Mononuclear cell (primary cell): ENCODE results near the gene ACTG1. TPM values are rescaled to one million over a fixed set of nuclear protein-coding genes. Genes with fewer than 3 reads are reported as not detected.

ENCODE experiments used
- H3K27me3 ChIP-seq: 2 replicates; pipeline ENCODE4 v1.6.0; 2011; ENCODE audit warnings: low read length, control low read depth; ENCODE audit not compliant: insufficient read depth
- H3K4me1 ChIP-seq: 2 replicates; pipeline ENCODE4 v1.5.1; 2011; ENCODE audit warnings: mild to moderate bottlenecking, low read length, control low read depth; ENCODE audit not compliant: insufficient read depth
- H3K4me3 ChIP-seq: 2 replicates; pipeline ENCODE4 v1.5.1; 2011; ENCODE audit warnings: mild to moderate bottlenecking, low read length, moderate library complexity
- H3K9me3 ChIP-seq: 2 replicates; pipeline ENCODE4 v1.5.1; 2011; ENCODE audit warnings: low read depth, mild to moderate bottlenecking, control low read depth, low read length
- total RNA-seq: library from RNA; depleted of rRNA; stranded (reverse); fragments of >200 nt; gene quantifications from one replicate; pipeline ENCODE4 v1.2.3, GENCODE V29; 2012

The ACTG1 gene
- 2,327 TPM for total RNA-seq

DNA sequence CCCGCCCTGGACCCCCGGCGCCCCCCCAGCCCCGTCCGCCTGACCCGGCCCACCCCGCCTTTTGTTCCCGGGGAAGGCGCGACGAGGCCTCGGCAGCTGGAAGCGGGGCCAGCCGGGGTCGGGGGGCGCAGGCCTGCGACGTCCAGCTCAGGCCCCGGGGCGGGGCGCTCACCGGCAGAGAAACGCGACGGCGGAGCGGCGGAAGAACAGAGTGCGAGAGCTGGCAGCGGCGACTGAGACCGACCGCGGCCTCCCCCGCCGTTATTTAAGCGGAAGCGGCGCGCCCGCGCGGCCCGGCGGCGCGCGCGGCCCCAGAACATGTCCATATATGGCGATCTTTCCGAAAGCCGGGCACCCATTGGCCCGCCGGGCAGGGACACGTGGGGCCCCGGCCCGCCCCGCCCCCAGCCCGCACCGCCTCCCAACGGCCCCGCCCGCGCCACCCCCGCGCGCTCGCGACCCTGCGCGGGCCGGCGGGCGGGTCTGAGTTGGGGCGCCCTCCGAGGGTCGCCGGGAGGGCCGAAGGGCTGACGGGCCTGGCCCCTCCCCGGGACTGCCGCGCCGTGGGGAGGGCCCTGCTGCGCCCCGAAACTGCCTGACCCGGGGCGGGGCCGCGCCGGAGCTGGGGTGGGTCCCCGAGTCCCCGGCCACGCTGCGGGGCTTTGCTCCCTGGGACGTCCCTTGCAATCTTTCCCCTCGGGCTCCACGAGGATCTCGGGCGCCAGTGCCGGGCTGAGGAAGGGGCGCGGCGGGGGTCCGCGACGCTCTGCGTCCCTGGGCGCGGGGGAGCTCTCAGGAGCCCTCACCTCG, at the start of gene ACTG1:
ACTG1 (minus strand) TSS at position 238 of the 810 bp plus-strand sequence. CDS start 445 bp downstream, outside the sequence.
- Histone ChIP-seq H3K9me3 (no peaks in the 10 kb centered on the region), H3K4me1 (peaks cover 70% of the 10 kb centered on the region), H3K4me3 (peak within 1 kb of the TSS; percentile 77), H3K27me3 (no peaks in the 10 kb centered on the region)

DNA sequence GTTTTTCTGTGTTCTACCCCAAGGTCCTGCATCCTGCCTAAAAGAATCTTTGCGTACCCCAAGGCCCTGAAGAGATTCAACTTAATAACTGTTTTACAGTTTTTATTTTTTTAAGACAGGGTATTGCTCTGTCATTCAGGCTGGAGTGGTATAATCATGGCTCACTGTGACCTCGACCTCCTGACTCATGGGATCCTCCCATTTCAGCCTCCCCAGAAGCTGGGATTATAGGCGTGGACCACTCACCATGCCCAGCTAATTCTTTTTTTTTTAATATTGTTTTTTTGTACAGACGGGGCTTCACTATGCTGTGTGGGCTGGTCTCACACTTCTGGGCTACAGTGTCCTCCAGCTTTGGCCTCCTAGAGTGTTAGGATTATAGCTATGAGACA, 48.9 kb upstream of the ACTG1 start:
- no peaks in the 10 kb centered on the region for H3K9me3 ChIP-seq
- H3K27me3 ChIP-seq = no peaks in the 10 kb centered on the region
- H3K4me1 ChIP-seq = peaks cover 76% of the 10 kb centered on the region
- H3K4me3 ChIP-seq = no peak overlapping the region

DNA sequence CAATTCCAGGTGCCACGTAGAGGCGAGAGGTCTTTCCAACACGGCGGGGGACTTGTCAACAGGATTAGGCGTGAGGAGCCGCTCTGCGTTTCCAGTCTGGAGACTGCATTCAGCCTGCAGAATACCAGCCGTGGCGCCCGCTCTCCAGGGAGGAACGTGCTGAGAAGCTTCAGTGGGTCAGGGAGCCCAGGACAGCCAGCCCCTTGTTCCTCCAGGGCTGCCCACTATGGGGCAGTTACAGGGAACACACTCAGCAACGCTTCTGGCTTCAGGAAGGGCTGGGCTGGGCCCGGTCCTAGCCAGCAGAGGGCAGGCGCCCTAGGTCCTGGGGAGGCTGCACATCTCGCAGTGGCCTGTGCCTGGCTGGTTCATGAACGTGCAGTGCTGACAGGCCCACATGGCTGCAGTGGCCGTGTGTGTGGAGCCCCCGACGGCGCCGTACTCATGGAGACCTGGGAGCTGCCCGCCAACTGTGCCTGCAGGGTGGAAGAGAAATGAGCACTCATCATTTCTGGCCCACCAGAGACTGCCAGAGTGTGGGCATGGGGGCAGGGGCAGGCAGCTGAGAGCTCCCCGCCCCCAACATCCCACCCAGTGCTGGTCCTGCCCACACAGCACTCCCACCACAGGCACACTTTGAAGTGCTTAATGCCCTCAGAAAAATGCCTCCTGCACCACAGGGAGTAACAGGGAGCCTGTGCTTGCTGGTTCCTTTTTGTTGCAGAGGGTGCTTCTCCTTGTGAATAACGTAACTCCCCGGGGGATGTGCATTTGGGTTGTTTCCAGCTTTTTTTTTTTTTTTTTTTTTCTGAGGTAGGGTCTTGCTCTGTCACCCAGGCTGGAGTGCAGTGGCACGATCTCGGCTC, 46.6 kb upstream of the ACTG1 start:
- Histone ChIP-seq H3K4me3 (no peak overlapping the region), H3K4me1 (peaks cover 59% of the 10 kb centered on the region), H3K27me3 (no peaks in the 10 kb centered on the region)

GRCh38 chr17:81558115-81558468, 45.5 kb upstream of the ACTG1 start:
- Histone ChIP-seq H3K27me3 (no peaks in the 10 kb centered on the region), H3K4me1 (peaks cover 59% of the 10 kb centered on the region), H3K9me3 (no peaks in the 10 kb centered on the region), H3K4me3 (no peak overlapping the region)

More for the DNA sequence above, 46.6 kb upstream of the ACTG1 start:
- H3K9me3 ChIP-seq = no peaks in the 10 kb centered on the region

- H3K4me1 ChIP-seq = peaks cover 54% of the 10 kb centered on the region
- H3K27me3 ChIP-seq = no peaks in the 10 kb centered on the region
- H3K9me3 ChIP-seq = no peaks in the 10 kb centered on the region
- H3K4me3 ChIP-seq = no peak overlapping the region
Measured at GRCh38 chr17:81557276-81558114, 44.9 kb upstream of the ACTG1 start.

GRCh38 chr17:81556863-81557262, 44.3 kb upstream of the ACTG1 start:
- H3K4me3 ChIP-seq = no peak overlapping the region

DNA sequence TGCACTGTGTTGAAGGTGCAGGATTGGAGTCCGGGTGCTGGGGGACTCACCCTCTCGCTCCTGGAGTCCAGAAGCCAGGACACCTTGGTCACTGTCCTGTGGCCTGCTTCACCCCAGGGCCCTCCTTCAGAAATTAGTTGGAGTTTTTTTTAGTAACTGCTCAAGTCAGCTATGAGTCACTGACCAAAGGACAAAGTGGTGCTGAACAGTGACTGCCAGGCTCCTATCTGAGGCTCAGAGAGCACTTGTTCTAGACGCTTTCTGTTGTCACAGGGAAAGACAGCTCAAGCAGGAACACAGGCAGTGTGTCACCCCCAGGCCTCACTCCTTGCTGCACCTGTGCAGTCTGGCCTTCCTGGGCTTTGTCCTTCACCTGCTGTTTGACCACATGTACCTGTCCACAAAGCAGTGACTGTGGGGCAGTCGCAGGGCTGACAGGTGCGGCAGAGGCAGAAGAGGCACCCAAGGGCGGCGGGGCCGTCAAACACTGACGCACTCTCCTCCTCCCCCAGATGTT, 43.6 kb upstream of the ACTG1 start:
- H3K4me1 ChIP-seq = peaks cover 47% of the 10 kb centered on the region
- no peaks in the 10 kb centered on the region for H3K27me3 ChIP-seq
- no peak overlapping the region for H3K4me3 ChIP-seq
- no peaks in the 10 kb centered on the region for H3K9me3 ChIP-seq

More at GRCh38 chr17:81556863-81557262, 44.3 kb upstream of the ACTG1 start:
- peaks cover 48% of the 10 kb centered on the region for H3K4me1 ChIP-seq
- no peaks in the 10 kb centered on the region for H3K9me3 ChIP-seq
- no peaks in the 10 kb centered on the region for H3K27me3 ChIP-seq

DNA sequence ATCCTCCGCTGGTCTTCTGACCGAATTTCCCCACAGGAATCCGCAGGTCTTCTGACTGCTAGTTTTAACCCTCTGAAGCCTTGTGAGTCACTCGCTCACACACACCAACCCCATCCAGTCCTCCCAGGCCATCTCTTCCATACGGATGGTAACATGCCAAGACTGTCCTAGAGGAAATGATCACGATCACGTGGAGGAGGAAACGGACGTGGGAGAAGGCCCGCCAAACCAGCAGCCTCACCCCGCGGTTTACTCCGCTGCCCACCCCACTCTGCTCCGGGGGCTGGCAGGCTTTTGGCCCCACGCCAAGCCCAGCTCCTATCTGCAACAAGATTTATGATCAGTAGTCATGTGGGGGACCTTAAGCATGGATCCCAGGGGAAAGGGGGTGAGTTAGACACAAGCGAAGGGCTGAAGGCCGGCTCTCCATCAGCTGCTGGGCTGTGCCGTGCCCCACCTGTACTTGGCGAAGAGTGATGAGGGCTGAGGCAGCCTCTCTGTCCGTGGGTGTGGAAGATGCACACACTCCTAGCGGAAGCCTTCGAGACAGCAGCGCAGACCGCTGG, 41.1 kb upstream of the ACTG1 start:
- Histone ChIP-seq H3K9me3 (no peaks in the 10 kb centered on the region), H3K4me1 (peaks cover 31% of the 10 kb centered on the region), H3K4me3 (peak overlapping the region; percentile 83), H3K27me3 (no peaks in the 10 kb centered on the region)

DNA sequence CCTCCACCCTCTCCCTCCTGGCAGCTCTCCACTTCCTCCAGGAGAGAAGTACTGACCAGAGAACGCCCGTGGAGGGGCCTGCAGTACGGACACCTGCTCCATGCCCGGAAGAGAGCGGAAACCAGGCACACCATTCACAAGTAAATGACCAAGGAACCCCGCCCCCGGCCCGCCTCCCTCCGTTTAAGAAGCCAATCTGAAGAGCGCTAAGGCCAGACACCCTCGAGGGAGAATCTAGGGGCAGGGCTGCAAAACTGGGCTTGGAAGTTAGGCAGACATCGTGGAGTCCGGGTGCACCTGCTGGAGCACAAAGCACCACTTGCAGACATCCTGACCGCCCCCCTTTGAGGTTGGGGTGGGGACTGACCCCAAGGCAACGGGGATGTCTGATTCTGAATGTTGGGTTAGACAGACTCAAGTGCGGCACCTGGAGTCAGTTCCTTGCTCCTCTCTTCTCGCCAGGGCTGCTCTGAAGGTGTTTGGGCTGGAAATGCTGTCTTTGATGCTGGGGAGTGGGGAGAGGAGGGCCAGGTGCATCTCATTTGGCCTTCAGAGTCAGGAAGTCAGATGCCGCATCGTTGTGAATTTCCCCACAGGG, 40.5 kb upstream of the ACTG1 start:
- Histone ChIP-seq H3K27me3 (no peaks in the 10 kb centered on the region), H3K4me1 (peaks cover 29% of the 10 kb centered on the region), H3K9me3 (no peaks in the 10 kb centered on the region), H3K4me3 (peak overlapping the region; percentile 83)

DNA sequence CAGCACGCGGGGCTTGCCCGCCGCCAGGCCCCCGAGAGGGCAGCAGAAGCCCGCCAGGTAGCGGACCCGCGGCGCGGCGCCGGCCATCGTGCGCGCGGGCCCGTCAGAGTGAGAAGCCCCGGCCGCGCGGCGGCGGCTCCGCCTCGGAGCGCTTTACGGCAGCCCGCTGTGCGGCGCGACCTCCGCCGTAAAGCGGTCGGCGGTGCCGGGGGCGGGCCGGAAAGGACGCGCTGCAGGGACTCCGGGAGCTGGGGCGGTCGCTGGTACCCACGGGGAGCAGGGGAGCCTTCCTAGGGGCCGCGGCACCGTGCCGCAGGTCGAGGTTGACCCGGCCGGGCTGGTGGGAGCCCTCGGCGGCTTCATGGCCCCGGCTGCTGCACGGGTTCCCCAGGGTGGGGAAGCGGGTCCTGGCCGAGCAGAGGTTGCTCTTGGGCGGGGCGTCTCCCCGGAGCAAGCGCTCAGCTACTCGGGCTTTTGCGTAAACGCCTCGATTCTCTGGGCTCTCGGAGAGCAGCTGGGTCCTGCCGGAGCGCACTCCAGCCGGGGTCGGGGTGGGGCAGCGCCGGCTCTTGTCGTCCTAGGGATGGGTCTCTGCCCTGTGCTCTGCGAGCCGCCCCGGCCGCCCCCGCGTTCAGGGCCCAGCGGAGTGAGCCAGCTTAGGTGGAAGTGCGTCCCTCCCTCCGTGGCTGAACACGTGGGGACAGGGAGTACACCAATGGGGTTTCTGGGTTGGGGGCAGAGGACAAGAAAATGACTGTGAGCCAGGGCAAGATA, 39.8 kb upstream of the ACTG1 start, which contains the start of gene FAAP100:
FAAP100 (minus strand) TSS at position 110 of the 774 bp plus-strand sequence; CDS start at position 87, 23 bp downstream.
- Histone ChIP-seq H3K27me3 (no peaks in the 10 kb centered on the region), H3K4me3 (peak within 1 kb of the TSS; percentile 83), H3K9me3 (no peaks in the 10 kb centered on the region), H3K4me1 (peaks cover 29% of the 10 kb centered on the region)

- Histone ChIP-seq H3K9me3 (no peaks in the 10 kb centered on the region), H3K4me3 (peak overlapping the region; percentile 83), H3K4me1 (peaks cover 29% of the 10 kb centered on the region), H3K27me3 (no peaks in the 10 kb centered on the region)
Measured at GRCh38 chr17:81551458-81552243, 39.1 kb upstream of the ACTG1 start.

- Histone ChIP-seq H3K4me3 (peak overlapping the region; percentile 83), H3K4me1 (peaks cover 29% of the 10 kb centered on the region), H3K9me3 (no peaks in the 10 kb centered on the region), H3K27me3 (no peaks in the 10 kb centered on the region)
Measured at GRCh38 chr17:81550830-81551457, 38.3 kb upstream of the ACTG1 start.
